OCI-LY7 (cell line): ENCODE data around the gene A2M. TPM values are rescaled to one million over a fixed set of nuclear protein-coding genes. Genes with fewer than 3 reads are reported as not detected.

Experiments used
- BruUV-seq: library from RNA; stranded (reverse); fragments of 400-500 nt; replicated peaks from 2 replicates; lab custom pipeline; 2021; lab: Mats Ljungman, UMichigan
- CTCF ChIA-PET: fragments of 300-600 bp; sonication (Branson Sonifier 250); formaldehyde crosslinking; loops from one replicate; lab custom pipeline; 2022; ENCODE audit warnings: antibody characterized with exemption; ENCODE audit not compliant: unreplicated experiment; lab: Charles Lee
- POLR2A ChIA-PET: fragments of 300-600 bp; sonication (Branson Sonifier 250); formaldehyde crosslinking; loops from one replicate; lab custom pipeline; 2022; ENCODE audit warnings: antibody characterized with exemption; lab: Charles Lee
- DNase-seq: peaks from one replicate; pipeline ENCODE4 v3.0.0-alpha.2; 2015; ENCODE audit warnings: low spot score
- H2AFZ ChIP-seq: fragments of 200-600 bp; sonication (generic), shearing (Covaris generic); 2 replicates; pipeline ENCODE4 v1.6.1; 2014; ENCODE audit warnings: mild to moderate bottlenecking, antibody characterized with exemption, low read length, moderate library complexity
- H3K27ac ChIP-seq: fragments of 200-600 bp; sonication (generic); 2 replicates; pipeline ENCODE4 v1.5.1; 2014; ENCODE audit warnings: mixed run types, low read depth, mild to moderate bottlenecking, moderate library complexity, low read length, inconsistent platforms; ENCODE audit not compliant: poor library complexity, severe bottlenecking
- H3K36me3 ChIP-seq: fragments of 200-600 bp; sonication (generic); 2 replicates; pipeline ENCODE4 v1.6.1; 2014; ENCODE audit warnings: mild to moderate bottlenecking, antibody characterized with exemption, low read length, moderate library complexity, mixed read lengths; ENCODE audit not compliant: insufficient read depth
- H3K4me1 ChIP-seq: fragments of 200-600 bp; sonication (generic); 2 replicates; pipeline ENCODE4 v1.5.1; 2014; ENCODE audit warnings: mild to moderate bottlenecking, low read length; ENCODE audit not compliant: insufficient read depth, poor library complexity, severe bottlenecking
- H3K4me2 ChIP-seq: fragments of 200-600 bp; sonication (generic); 2 replicates; pipeline ENCODE4 v1.6.1; 2014; ENCODE audit warnings: mild to moderate bottlenecking, low read length
- H3K4me3 ChIP-seq: fragments of 200-600 bp; sonication (generic); 2 replicates; pipeline ENCODE4 v1.5.1; 2014; ENCODE audit warnings: mild to moderate bottlenecking, low read depth, low read length; ENCODE audit not compliant: poor library complexity, severe bottlenecking
- H3K79me2 ChIP-seq: fragments of 200-600 bp; sonication (generic); 2 replicates; pipeline ENCODE4 v1.6.1; 2016; ENCODE audit warnings: low read depth, mild to moderate bottlenecking, low read length, moderate library complexity, mixed read lengths; ENCODE audit not compliant: insufficient read depth
- H3K9me2 ChIP-seq: fragments of 200-600 bp; sonication (generic); 2 replicates; pipeline ENCODE4 v1.6.1; 2016; ENCODE audit warnings: mild to moderate bottlenecking, low read length, mixed read lengths; ENCODE audit not compliant: insufficient read depth
- H3K9me3 ChIP-seq: fragments of 200-600 bp; sonication (generic); 2 replicates; pipeline ENCODE4 v1.6.1; 2014; ENCODE audit warnings: mild to moderate bottlenecking, mixed run types, low read length, mixed read lengths
- H4K20me1 ChIP-seq: fragments of 200-600 bp; sonication (generic); 2 replicates; pipeline ENCODE4 v1.6.1; 2014; ENCODE audit warnings: mild to moderate bottlenecking, antibody characterized with exemption, low read length, moderate library complexity, mixed read lengths; ENCODE audit not compliant: insufficient read depth
- CTCF ChIP-seq: fragments of 200-600 bp; sonication (generic); conservative IDR thresholded peaks from 2 replicates; pipeline ENCODE4 v1.5.1; 2014; ENCODE audit warnings: mild to moderate bottlenecking, antibody characterized with exemption, low read length, moderate library complexity, mixed read lengths
- EZH2phosphoT487 ChIP-seq: fragments of 200-600 bp; sonication (generic); IDR thresholded peaks from 2 replicates; pipeline ENCODE4 v1.6.1; 2018; ENCODE audit warnings: low read depth, borderline replicate concordance, mild to moderate bottlenecking, mixed run types, antibody characterized with exemption, low read length, moderate library complexity, mixed read lengths
- intact Hi-C: fragments of 100-400 bp; cut with micrococcal nuclease; formaldehyde crosslinking; loops from one replicate; pipeline ENCODE4 v1.10.0; 2022; ENCODE audit not compliant: unreplicated experiment
- total RNA-seq, 2 experiments: library from RNA; depleted of rRNA in 1 of 2; stranded (reverse); fragments of >200 nt in 1 of 2; shearing (Covaris generic) in 1 of 2; gene quantifications; 2 replicates each; pipeline ENCODE4 v1.2.3, GENCODE V29; 2014 to 2022

A2M gene
- total RNA-seq, 2 experiments from 2014 or later, result not detected

DNA sequence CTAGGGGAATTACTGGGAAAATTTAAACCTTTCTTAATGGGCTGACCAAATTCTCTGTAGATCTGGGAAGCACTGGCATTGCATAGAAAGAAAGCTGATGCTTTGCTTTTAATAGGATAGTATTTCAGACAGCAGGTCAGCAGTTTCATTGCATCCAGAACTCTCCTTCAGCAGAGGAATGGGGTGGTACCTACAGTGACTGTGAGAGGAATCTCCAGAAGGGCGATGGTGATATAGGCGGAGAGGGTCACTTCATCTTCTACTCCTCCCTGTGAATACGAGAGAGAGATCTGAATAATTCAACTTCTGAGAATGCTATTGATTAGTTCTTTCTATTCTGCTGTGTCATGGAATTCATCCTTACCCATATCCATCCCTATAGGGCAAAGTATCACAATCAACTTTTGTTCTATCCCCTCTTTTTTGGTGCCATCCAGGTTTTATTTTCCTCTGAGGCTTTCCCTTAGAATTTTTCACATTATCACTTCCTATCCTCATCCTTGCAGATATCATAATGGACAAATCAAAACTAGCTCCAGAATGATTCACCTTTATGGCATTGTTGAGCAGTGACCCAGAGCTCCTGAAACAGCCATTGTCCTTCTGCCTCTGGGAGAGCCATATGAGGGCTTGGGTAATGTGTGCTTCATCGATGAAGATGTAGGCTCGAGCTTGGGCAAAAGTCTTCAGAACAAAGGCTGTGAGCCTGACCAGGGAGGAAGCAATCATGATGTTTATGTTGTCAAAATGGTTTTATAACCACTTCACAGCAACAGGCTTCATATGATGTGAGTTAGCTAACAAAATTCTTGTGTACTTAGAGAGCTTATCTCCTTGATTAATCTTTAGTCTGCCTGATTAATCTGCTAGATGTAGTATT is 38.3 kb downstream of the A2M start:
- no peak for DNase-seq
- Histone ChIP-seq H3K4me2 (no peak overlapping the region), H3K4me1 (no peaks in the 10 kb centered on the region), H3K79me2 (no peaks in the 10 kb centered on the region), H3K36me3 (no peaks in the 10 kb centered on the region), H4K20me1 (no peaks in the 10 kb centered on the region), H2AFZ (no peak overlapping the region), H3K9me3 (no peaks in the 10 kb centered on the region), H3K27ac (no peak overlapping the region), H3K9me2 (no peaks in the 10 kb centered on the region), H3K4me3 (no peak overlapping the region)
- ChIA-PET POLR2A (no interaction called here), CTCF (no interaction called here)
- TF ChIP-seq CTCF (no peak), EZH2phosphoT487 (no peak)
- no TSS peak for BruUV-seq
- intact Hi-C loops, result loop anchor here (5.0 kb wide), 1 partner anchor 55 kb away; no protein-coding TSS in a partner anchor

DNA sequence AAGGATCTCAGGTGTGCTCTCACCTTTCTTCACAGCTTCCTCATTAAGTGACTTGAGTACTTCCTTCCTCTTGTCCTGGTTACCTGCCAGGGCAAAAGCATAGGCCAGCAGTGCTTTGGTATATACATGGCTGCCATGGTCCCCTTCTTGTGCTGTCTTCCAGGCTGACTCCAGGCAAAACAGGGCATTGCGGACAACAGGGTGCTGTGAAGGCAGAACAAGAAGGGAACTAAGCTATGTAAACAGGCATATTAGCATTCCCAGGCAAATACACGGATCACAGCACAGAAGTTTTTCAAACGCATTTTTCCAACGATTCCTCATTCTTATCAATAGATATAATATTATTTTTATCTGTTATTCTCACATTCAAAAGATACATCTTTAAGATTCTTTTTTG is 39.0 kb downstream of the A2M start:
- intact Hi-C loops, result loop anchor here (5.0 kb wide), 1 partner anchor 54 kb away; no protein-coding TSS in a partner anchor
- no peak for TF ChIP-seq CTCF
- no peak for TF ChIP-seq EZH2phosphoT487
- no peaks in the 10 kb centered on the region for H3K4me1 ChIP-seq
- H2AFZ ChIP-seq, result no peak overlapping the region
- no peak for DNase-seq
- H3K79me2 ChIP-seq, result no peaks in the 10 kb centered on the region
- CTCF ChIA-PET, result no interaction called here
- no peak overlapping the region for H3K4me2 ChIP-seq
- no TSS peak for BruUV-seq
- no peaks in the 10 kb centered on the region for H3K9me2 ChIP-seq
- no peaks in the 10 kb centered on the region for H4K20me1 ChIP-seq
- H3K36me3 ChIP-seq, result no peaks in the 10 kb centered on the region
- H3K4me3 ChIP-seq, result no peak overlapping the region
- H3K9me3 ChIP-seq, result no peaks in the 10 kb centered on the region
- POLR2A ChIA-PET, result no interaction called here
- no peak overlapping the region for H3K27ac ChIP-seq

DNA sequence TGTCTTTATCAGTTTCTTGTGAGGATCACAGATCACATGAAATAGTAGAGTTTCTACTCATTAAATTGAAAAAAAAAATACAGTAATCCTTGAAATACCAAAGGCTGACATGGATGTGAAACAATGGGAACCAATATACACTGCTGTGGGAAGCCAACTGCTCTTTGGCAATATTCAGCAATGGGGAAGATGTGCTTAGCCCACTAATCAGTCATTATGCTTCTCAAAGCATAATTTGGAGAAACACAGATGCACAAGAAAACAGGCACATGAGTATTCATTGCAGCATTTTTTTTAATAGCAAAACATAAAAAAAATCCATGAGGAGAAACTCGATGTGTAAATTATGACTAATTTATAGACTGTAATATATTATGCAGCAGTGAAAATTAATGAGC is 40.6 kb downstream of the A2M start:
- POLR2A ChIA-PET, result no interaction called here
- BruUV-seq, result no TSS peak
- DNase-seq, result no peak

More for the DNA sequence above, 40.6 kb downstream of the A2M start:
- CTCF ChIA-PET, result no interaction called here
- intact Hi-C loops, result loop anchor here (5.0 kb wide), 1 partner anchor 53 kb away; no protein-coding TSS in a partner anchor
- Histone ChIP-seq H3K9me3 (no peaks in the 10 kb centered on the region), H3K36me3 (no peaks in the 10 kb centered on the region), H3K27ac (no peak overlapping the region), H3K79me2 (no peaks in the 10 kb centered on the region), H4K20me1 (no peaks in the 10 kb centered on the region), H2AFZ (no peak overlapping the region), H3K9me2 (no peaks in the 10 kb centered on the region), H3K4me1 (no peaks in the 10 kb centered on the region), H3K4me2 (no peak overlapping the region), H3K4me3 (no peak overlapping the region)
- TF ChIP-seq EZH2phosphoT487 (no peak), CTCF (no peak)
